Measurements from ENCODE around the gene CYTH2.
"Not testable (repeated sequence)": the region's sequence is repeated elsewhere in the genome, so short reads cannot be mapped to it uniquely, and the experiment has no call there.

CYTH2 gene

GRCh38 chr19:48477698-48478338 lies 8.6 kb downstream of the CYTH2 start:
- DNase-seq (ENCODE audit: low spot score), result no peak

- DNase-seq (ENCODE audit: low spot score), result no peak
Measured at GRCh38 chr19:48478339-48479256, 9.4 kb downstream of the CYTH2 start.

- no peak for DNase-seq (ENCODE audit: low spot score)
Measured at GRCh38 chr19:48479686-48480085, 10.5 kb downstream of the CYTH2 start.

GRCh38 chr19:48480183-48480557 lies 11.0 kb downstream of the CYTH2 start:
- no peak for DNase-seq (ENCODE audit: low spot score)

GRCh38 chr19:48480558-48481500 lies 11.7 kb downstream of the CYTH2 start:
- DNase-seq (ENCODE audit: low spot score), result no peak

GRCh38 chr19:48481846-48482639 lies 12.9 kb downstream of the CYTH2 start:
- no peak for DNase-seq (ENCODE audit: low spot score)

GRCh38 chr19:48483301-48483700 lies 14.1 kb downstream of the CYTH2 start:
- DNase-seq (ENCODE audit: low spot score), result no peak

- no peak for DNase-seq (ENCODE audit: low spot score)
Measured at GRCh38 chr19:48484247-48484893, 15.2 kb downstream of the CYTH2 start.

GRCh38 chr19:48484931-48485612 lies 15.9 kb downstream of the CYTH2 start:
- DNase-seq (ENCODE audit: low spot score), result no peak

GRCh38 chr19:48486706-48487105 lies 17.5 kb downstream of the CYTH2 start:
- DNase-seq (ENCODE audit: low spot score), result not testable (repeated sequence)

GRCh38 chr19:48487544-48487943 lies 18.4 kb downstream of the CYTH2 start:
- no peak for DNase-seq (ENCODE audit: low spot score)

- peak; percentile 34 for DNase-seq (ENCODE audit: low spot score)
Measured at GRCh38 chr19:48487948-48488347, 18.8 kb downstream of the CYTH2 start.

- DNase-seq (ENCODE audit: low spot score), result not testable (repeated sequence)
Measured at GRCh38 chr19:48488478-48488877, 19.3 kb downstream of the CYTH2 start.

- DNase-seq (ENCODE audit: low spot score), result peak; percentile 82
Measured at GRCh38 chr19:48489608-48490216, 20.5 kb downstream of the CYTH2 start.

GRCh38 chr19:48490981-48491792 lies 22.0 kb downstream of the CYTH2 start:
- peak; percentile 26 for DNase-seq (ENCODE audit: low spot score)

GRCh38 chr19:48491793-48492123 lies 22.6 kb downstream of the CYTH2 start:
- DNase-seq (ENCODE audit: low spot score), result no peak

GRCh38 chr19:48492925-48493717 lies 24.0 kb downstream of the CYTH2 start:
- DNase-seq (ENCODE audit: low spot score), result peak; percentile 94

- no peak for DNase-seq (ENCODE audit: low spot score)
Measured at GRCh38 chr19:48493718-48494401, 24.7 kb downstream of the CYTH2 start.

Measured in hematopoietic multipotent progenitor cell treated with erythropoietin and hydrocortisone succinate and interleukin-3 and kit ligand, for 17 days (in vitro differentiated cells).